ENCODE measurements around the gene SVOPL. TPM values are rescaled to one million over a fixed set of nuclear protein-coding genes. Genes with fewer than 3 reads are reported as not detected.

Gene SVOPL
- total and polyA plus RNA-seq, 9 of the 15 experiments (the other 6 are each of a cell fraction or from before 2014, with no cell fraction given): 0.13 to 0.42 (median 0.20) TPM; not detected in 6

- ChIA-PET POLR2A (interaction anchor here (0.6 kb wide), 1 partner anchor 70 kb away, joined by 3 read pairs; no protein-coding TSS in a partner anchor), CTCF (ENCODE audit: low intra/inter-chr PET ratio) (no interaction called here)
- no peaks in the 10 kb centered on the region; the same call in 2 of the 3 replicates for H3K79me2 ChIP-seq (ENCODE audit: control insufficient read depth, insufficient read depth, low read length)
- H4K20me1 ChIP-seq (replicated peaks; ENCODE audit: control insufficient read depth, insufficient read depth, low read length): no peaks in the 10 kb centered on the region
- no peak for DNase-seq (ENCODE audit: extremely low read depth in 1 of 4, low spot score in 3 of 4)
- no peak overlapping the region for H3K4me3 ChIP-seq
- intact Hi-C loops (cut with micrococcal nuclease): no loop called here
- H3K27ac ChIP-seq (ENCODE audit: extremely low read depth, low read depth, low read length): no peak overlapping the region
- peaks cover 18% of the 10 kb centered on the region for H3K9me3 ChIP-seq (replicated peaks; ENCODE audit: control insufficient read depth, insufficient read depth, low read depth, low read length)
- no peak for ATAC-seq
- no peaks in the 10 kb centered on the region for H3K27me3 ChIP-seq (ENCODE audit: control insufficient read depth in 2 of 2, insufficient read depth in 2 of 2, low read length in 2 of 2)
- H3K4me1 ChIP-seq (replicated peaks in 1 of 2; ENCODE audit: control insufficient read depth in 2 of 2, insufficient read depth in 2 of 2, low read length in 2 of 2): no peaks in the 10 kb centered on the region; a peak in 2 of 5 replicates
- no peak overlapping the region for H3K9ac ChIP-seq (ENCODE audit: insufficient read depth in 1 of 2, low read depth in 2 of 2, low read length in 2 of 2)
- 95% methylated on average over 4 of the region's 4 CpGs for WGBS (ENCODE audit: insufficient coverage, low coverage, missing lambda C conversion rate)
- H2AFZ ChIP-seq (ENCODE audit: low read depth, low read length): no peak overlapping the region
- BruUV-seq (replicated peaks): no TSS peak
- no peak for TF ChIP-seq HDGF (IDR thresholded peaks at IDR 0.05)
- 0 out of 2 replicates have a peak, but pooled peaks have one; percentile 15 for TF ChIP-seq TGIF2 (CRISPR knock-in tag; IDR thresholded peaks at IDR 0.05)
- TF ChIP-seq CBX3 (IDR thresholded peaks at IDR 0.05; ENCODE audit: borderline replicate concordance in 1 of 2, low read length in 2 of 2): peak in 1 of 2 experiments; percentile 14; a peak in 1 of 3 replicates
- TF ChIP-seq BMI1 (IDR thresholded peaks at IDR 0.05; ENCODE audit: low read length): no peak
- in situ Hi-C loops (cut with MboI): no loop called here
- H3K4me2 ChIP-seq (ENCODE audit: insufficient read depth, low read length): no peak overlapping the region
- no peaks in the 10 kb centered on the region for H3K9me1 ChIP-seq (ENCODE audit: control insufficient read depth, insufficient read depth, low read length)
- peaks cover 89% of the 10 kb centered on the region for H3K36me3 ChIP-seq (ENCODE audit: control insufficient read depth, insufficient read depth, low read length)
- FAIRE-seq: no peak
Measured at GRCh38 chr7:138563808-138564207, 137.4 kb downstream of the SVOPL start.

- Histone ChIP-seq H2AFZ (ENCODE audit: low read depth, low read length) (no peak overlapping the region), H3K4me2 (ENCODE audit: insufficient read depth, low read length) (no peak overlapping the region), H3K27ac (ENCODE audit: extremely low read depth, low read depth, low read length) (no peak overlapping the region), H3K79me2 (ENCODE audit: control insufficient read depth, insufficient read depth, low read length) (no peaks in the 10 kb centered on the region; the same call in 2 of the 3 replicates), H3K4me1 (replicated peaks in 1 of 2; ENCODE audit: control insufficient read depth in 2 of 2, insufficient read depth in 2 of 2, low read length in 2 of 2) (no peaks in the 10 kb centered on the region), H3K27me3 (ENCODE audit: control insufficient read depth in 2 of 2, insufficient read depth in 2 of 2, low read length in 2 of 2) (no peaks in the 10 kb centered on the region), H3K9ac (ENCODE audit: insufficient read depth in 1 of 2, low read depth in 2 of 2, low read length in 2 of 2) (no peak overlapping the region), H4K20me1 (replicated peaks; ENCODE audit: control insufficient read depth, insufficient read depth, low read length) (no peaks in the 10 kb centered on the region), H3K9me3 (replicated peaks; ENCODE audit: control insufficient read depth, insufficient read depth, low read depth, low read length) (peaks cover 35% of the 10 kb centered on the region), H3K36me3 (ENCODE audit: control insufficient read depth, insufficient read depth, low read length) (peaks cover 99% of the 10 kb centered on the region), H3K9me1 (ENCODE audit: control insufficient read depth, insufficient read depth, low read length) (no peaks in the 10 kb centered on the region), H3K4me3 (no peak overlapping the region)
- POLR2A ChIA-PET: no interaction called here
- in situ Hi-C loops (cut with MboI) (no loop called here), intact Hi-C loops (cut with micrococcal nuclease) (no loop called here)
- DNase-seq (ENCODE audit: extremely low read depth in 1 of 4, low spot score in 3 of 4) (no peak), FAIRE-seq (no peak), ATAC-seq (no peak)
- WGBS (ENCODE audit: insufficient coverage, low coverage, missing lambda C conversion rate): 97% methylated on average over 5 of the region's 5 CpGs
- no TSS peak for BruUV-seq (replicated peaks)
- CTCF ChIA-PET (ENCODE audit: low intra/inter-chr PET ratio): no interaction called here
- TF ChIP-seq NFXL1 (CRISPR knock-in tag; IDR thresholded peaks at IDR 0.05) (no peak), ZNF655 (CRISPR knock-in tag; IDR thresholded peaks at IDR 0.05) (no peak), TEAD4 (IDR thresholded peaks at IDR 0.05; ENCODE audit: low read length) (no peak), TEAD4 (CRISPR knock-in tag; IDR thresholded peaks at IDR 0.05; ENCODE audit: borderline replicate concordance) (no peak), GATAD2A (IDR thresholded peaks at IDR 0.05) (no peak), ZNF830 (CRISPR knock-in tag; IDR thresholded peaks at IDR 0.05) (no peak), ATF7 (IDR thresholded peaks at IDR 0.05) (no peak), POLR3A (IDR thresholded peaks at IDR 0.05; ENCODE audit: borderline replicate concordance, extremely low read depth, insufficient read depth, insufficient read length) (no peak), ZFP91 (CRISPR knock-in tag; IDR thresholded peaks at IDR 0.05) (no peak), NFIC (IDR thresholded peaks at IDR 0.05) (no peak), MEF2A (IDR thresholded peaks at IDR 0.05; ENCODE audit: control insufficient read depth, low read depth, low read length) (no peak)
Measured at GRCh38 chr7:138559448-138559847, 141.7 kb downstream of the SVOPL start.

All from K562 (cell line).